ENCODE results near the gene TRIM3.

TRIM3 gene

DNA sequence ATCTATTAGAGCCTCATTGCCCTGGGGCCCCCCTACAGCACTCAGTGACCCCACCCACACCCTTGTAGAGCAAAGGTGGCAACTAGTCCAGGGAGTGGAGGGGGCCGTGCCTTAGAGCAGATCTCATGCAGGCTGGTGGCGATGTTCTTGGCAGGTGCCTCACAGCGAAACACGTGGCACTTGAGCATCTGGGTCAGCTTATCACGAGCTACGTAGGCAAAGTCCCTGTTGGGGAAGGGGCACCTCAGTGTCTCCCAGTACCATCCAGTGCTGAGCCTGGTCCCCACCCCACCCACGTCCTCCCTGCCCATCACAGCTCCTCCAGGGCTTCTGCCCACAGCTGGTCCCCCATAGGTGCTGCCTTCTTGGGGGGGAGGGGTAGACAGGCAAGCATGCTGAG lies 72.3 kb downstream of the TRIM3 start:
- no peak for DNase-seq (ENCODE audit: low read depth)

DNA sequence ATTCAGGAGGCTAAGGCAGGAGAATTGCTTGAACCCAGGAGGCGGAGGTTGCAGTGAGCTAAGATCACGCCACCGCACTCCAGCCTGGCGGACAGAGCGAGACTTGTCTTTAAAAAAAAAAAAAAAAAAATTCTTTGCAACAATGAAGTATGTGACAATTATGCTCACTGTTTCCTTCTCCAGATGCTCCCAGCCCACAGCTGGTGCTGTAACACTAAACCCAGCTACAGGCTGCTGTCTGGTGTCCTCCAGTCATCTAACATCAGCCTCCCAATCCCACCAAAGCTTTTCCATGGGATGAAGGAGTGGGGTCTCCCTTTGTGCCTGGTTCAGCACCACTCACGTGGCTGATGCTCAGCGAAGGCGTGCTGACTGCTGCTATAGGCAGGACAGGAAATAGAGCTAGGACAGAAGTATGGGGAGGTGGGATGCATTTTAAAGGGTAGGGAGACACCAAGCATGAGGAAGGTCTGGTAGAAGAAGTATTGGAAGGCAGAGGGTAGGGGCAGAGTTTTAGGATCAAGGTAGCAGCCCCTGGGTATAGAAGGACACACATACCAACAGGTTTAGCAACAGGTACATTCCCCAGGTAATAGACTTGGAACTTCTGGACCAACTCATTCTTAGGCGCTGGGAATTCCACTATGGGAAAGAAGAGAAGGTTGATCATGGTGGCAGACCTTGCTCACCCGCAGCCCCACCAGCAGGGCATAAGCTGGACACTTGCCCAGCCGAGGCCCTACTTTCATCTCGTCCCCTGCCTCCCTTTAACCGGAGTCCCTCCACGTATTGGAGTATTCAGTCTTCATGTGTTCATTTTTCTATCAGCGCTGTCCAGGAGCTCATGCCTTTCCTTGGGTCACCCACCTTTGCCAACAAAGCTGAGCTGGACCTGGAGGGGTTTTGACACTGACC lies 73.1 kb downstream of the TRIM3 start:
- DNase-seq (ENCODE audit: low read depth) = no peak
